HepG2 (cell line): ENCODE data around the gene INAFM2. TPM values are rescaled to one million over a fixed set of nuclear protein-coding genes. Genes with fewer than 3 reads are reported as not detected.

Source experiments
- AKAP8 ChIP-seq: sonication (generic); formaldehyde crosslinking; IDR thresholded peaks from 2 replicates; pipeline ENCODE4 v1.5.1; 2020; ENCODE audit warnings: mild to moderate bottlenecking, missing genetic modification reagents
- CENPBD1 ChIP-seq: sonication (generic); formaldehyde crosslinking; IDR thresholded peaks from 2 replicates; pipeline ENCODE4 v1.8.0; 2022; ENCODE audit warnings: missing genetic modification reagents, low read depth, mild to moderate bottlenecking, borderline replicate concordance
- HNRNPLL ChIP-seq: fragments of 200-400 bp; formaldehyde crosslinking; IDR thresholded peaks from 2 replicates; pipeline ENCODE4 v1.6.1; 2017; ENCODE audit warnings: mild to moderate bottlenecking, low read depth, low read length; ENCODE audit not compliant: poor library complexity, severe bottlenecking
- IRF1 ChIP-seq: sonication (generic); formaldehyde crosslinking; IDR thresholded peaks from 2 replicates; pipeline ENCODE4 v1.4.0; 2020; ENCODE audit warnings: low read depth, mild to moderate bottlenecking, missing genetic modification reagents
- KAT8 ChIP-seq: IDR thresholded peaks from 2 replicates; pipeline ENCODE4 v1.6.1; 2016; ENCODE audit warnings: missing genetic modification reagents, missing compliant biosample characterization
- MZF1 ChIP-seq: sonication (generic); formaldehyde crosslinking; IDR thresholded peaks from 2 replicates; pipeline ENCODE4 v1.8.1; 2023; ENCODE audit warnings: mild to moderate bottlenecking, missing genetic modification reagents, borderline replicate concordance
- PHF21A ChIP-seq: sonication (generic); formaldehyde crosslinking; IDR thresholded peaks from 2 replicates; pipeline ENCODE4 v1.5.0; 2020; ENCODE audit warnings: mild to moderate bottlenecking, missing genetic modification reagents
- ZBED4 ChIP-seq: sonication (generic); formaldehyde crosslinking; IDR thresholded peaks from 2 replicates; pipeline ENCODE4 v1.4.0; 2020; ENCODE audit warnings: missing genetic modification reagents, borderline replicate concordance
- ZFP62 ChIP-seq: sonication (generic); formaldehyde crosslinking; IDR thresholded peaks from 2 replicates; pipeline ENCODE4 v1.4.0; 2020; ENCODE audit warnings: missing genetic modification reagents
- ZFY ChIP-seq: sonication (generic); formaldehyde crosslinking; IDR thresholded peaks from 2 replicates; pipeline ENCODE4 v1.4.0; 2020; ENCODE audit warnings: missing genetic modification reagents
- ZNF33B ChIP-seq: sonication (generic); formaldehyde crosslinking; IDR thresholded peaks from 2 replicates; pipeline ENCODE4 v1.5.1; 2020; ENCODE audit warnings: mild to moderate bottlenecking, missing genetic modification reagents
- polyA plus RNA-seq, 8 experiments: library from polyadenylated mRNA; depleted of rRNA in 3 of 8; stranded (reverse) in 7 of 8; unstranded in 1 of 8; fragments of >200 nt; fragmentation: Illumina TruSeq in 4 of 8; extraction: Trizol in 4 of 8; gene quantifications; 2 replicates each; pipeline versions ENCODE4 v1.2.1 to v1.2.3, GENCODE V29; 2011 to 2016; ENCODE audit warnings: low read depth in 4 of 8, missing spikeins in 1 of 8, mixed read lengths in 1 of 8; ENCODE audit not compliant: insufficient read depth in 1 of 8
- total RNA-seq, 5 experiments: library from RNA; depleted of rRNA; stranded (reverse); fragments of >200 nt; fragmentation: Illumina TruSeq; extraction: Trizol; gene quantifications; 2 replicates each; pipeline ENCODE4 v1.2.3, GENCODE V29; 2016; ENCODE audit warnings: low read depth in 1 of 5
- TF ChIP-seq, protein P1 (sequence below): sonication (generic); formaldehyde crosslinking; IDR thresholded peaks from 2 replicates; pipeline ENCODE4 v1.8.0; 2022; ENCODE audit warnings: low read depth, missing genetic modification reagents
- TF ChIP-seq, protein P2 (sequence below): sonication (generic); formaldehyde crosslinking; IDR thresholded peaks from 2 replicates; pipeline ENCODE4 v1.4.0; 2020; ENCODE audit warnings: missing genetic modification reagents

The INAFM2 gene
- total and polyA plus RNA-seq, 2 of the 13 experiments (the other 11 are each of a cell fraction or from before 2014, with no cell fraction given), result 5.5 to 6.5 TPM

DNA sequence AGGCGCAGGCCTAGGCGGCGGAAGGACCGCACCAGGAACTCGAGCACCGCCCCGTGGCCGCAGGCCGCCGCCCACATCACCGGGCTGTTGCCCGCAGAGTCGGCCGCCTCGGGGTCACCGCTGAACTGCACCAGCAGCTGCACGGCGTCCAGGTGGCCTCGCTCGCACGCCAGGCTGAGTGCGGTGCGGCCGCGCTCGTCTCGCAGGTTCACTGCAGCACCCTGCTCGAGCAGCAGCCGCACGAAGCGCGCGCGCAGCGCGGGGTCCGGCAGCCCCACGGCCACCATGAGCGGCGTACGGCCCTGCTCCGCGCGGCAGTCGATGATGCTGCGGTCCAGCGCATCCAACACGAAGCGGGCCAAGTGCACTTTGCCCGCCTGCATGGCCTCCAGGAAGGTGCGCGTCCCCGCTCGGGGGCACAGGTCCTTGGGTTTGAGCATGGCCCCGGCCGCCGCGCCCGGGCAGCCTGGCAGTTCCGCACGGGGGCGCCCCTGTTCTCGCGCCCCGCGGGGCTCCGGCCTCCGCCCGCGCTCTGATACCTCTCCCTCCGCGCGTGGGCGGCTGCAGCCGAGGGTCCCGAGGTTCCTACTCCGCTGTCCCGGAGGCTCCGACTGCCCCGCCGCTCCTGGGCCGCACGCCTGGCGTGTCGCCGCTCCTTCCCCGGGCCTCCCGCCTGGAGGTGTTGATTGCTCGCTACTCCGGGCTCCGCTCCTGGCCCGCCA is 41.2 kb upstream of the INAFM2 start (continued):
- TF ChIP-seq ZBED4 (CRISPR knock-in tag) (no peak), IRF1 (CRISPR knock-in tag) (no peak), MZF1 (no peak), PHF21A (CRISPR knock-in tag) (no peak), AKAP8 (CRISPR knock-in tag) (0 out of 2 replicates have a peak, but pooled peaks have one; percentile 21), ZFY (CRISPR knock-in tag) (peak; percentile 58), HNRNPLL (peak; percentile 52), KAT8 (CRISPR knock-in tag) (no peak), ZNF33B (CRISPR knock-in tag) (no peak), CENPBD1 (CRISPR knock-in tag) (no peak), ZFP62 (CRISPR knock-in tag) (no peak)
- TF ChIP-seq, protein P1, sequence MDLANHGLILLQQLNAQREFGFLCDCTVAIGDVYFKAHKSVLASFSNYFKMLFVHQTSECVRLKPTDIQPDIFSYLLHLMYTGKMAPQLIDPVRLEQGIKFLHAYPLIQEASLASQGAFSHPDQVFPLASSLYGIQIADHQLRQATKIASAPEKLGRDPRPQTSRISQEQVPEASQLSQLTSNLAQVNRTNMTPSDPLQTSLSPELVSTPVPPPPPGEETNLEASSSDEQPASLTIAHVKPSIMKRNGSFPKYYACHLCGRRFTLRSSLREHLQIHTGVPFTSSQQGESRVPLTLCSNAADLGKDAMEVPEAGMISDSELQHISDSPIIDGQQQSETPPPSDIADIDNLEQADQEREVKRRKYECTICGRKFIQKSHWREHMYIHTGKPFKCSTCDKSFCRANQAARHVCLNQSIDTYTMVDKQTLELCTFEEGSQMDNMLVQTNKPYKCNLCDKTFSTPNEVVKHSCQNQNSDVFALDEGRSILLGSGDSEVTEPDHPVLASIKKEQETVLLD, result no peak
- TF ChIP-seq, protein P2, sequence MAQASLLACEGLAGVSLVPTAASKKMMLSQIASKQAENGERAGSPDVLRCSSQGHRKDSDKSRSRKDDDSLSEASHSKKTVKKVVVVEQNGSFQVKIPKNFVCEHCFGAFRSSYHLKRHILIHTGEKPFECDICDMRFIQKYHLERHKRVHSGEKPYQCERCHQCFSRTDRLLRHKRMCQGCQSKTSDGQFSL (CRISPR knock-in tag), result no peak
